ENCODE measurements around the gene TENM4.

TENM4 gene

DNA sequence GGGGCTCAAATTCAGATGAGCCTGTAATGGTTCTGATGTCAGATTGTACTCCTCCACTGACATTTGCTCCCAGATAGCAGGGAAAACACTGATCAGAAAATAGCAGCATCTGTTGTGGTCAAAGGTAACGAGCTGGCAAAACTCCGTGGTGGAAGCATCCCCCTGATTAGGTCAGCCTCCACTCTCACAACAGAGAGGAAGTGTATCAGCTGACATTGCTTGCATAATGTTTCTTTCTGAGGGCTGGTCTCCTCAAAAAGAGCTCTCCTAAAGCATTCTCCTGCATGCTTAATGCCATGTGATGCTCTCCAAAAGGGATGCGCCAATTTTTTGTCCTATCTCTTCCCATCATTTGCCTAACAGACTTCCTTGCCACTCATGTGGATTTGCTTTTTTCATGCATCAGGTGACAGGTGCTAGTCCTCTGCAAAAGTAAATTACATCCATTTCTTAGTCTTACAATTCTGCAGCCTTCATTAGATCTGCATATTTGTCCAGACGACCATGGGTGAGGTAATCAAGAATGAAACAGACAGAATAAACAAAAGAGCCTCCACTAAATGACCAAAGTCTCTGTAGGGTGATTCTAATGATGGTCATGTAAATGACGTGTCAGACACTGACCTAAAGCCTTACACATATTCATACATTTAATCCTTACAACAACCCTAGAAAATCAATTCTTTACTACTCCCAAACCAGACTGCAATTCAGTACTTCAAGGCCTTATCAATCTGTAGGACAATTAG, 6.4 kb upstream of the TENM4 start:
- Histone ChIP-seq H3K4me2 (ENCODE audit: insufficient read depth, low read length) (no peak overlapping the region), H3K79me2 (ENCODE audit: insufficient read depth, low read length) (no peaks in the 10 kb centered on the region), H3K36me3 (ENCODE audit: insufficient read depth, low read length) (no peaks in the 10 kb centered on the region), H3K27ac (ENCODE audit: low read length) (no peak overlapping the region), H3K4me3 (ENCODE audit: low read depth in 1 of 2, low read length in 2 of 2) (no peak overlapping the region), H3K9ac (ENCODE audit: low read depth, low read length) (no peak overlapping the region), H3K4me1 (ENCODE audit: insufficient read depth, low read length) (no peaks in the 10 kb centered on the region), H3K9me3 (ENCODE audit: insufficient read depth, low read length, severe bottlenecking) (no peaks in the 10 kb centered on the region), H2AFZ (ENCODE audit: low read depth, low read length) (no peak overlapping the region), H3K27me3 (ENCODE audit: insufficient read depth, low read length, poor library complexity) (no peaks in the 10 kb centered on the region), H4K20me1 (ENCODE audit: insufficient read depth, low read length) (no peaks in the 10 kb centered on the region)
- DNase-seq (no peak), ATAC-seq (ENCODE audit: insufficient read depth, low read depth) (no peak)
- TF ChIP-seq, protein P1, sequence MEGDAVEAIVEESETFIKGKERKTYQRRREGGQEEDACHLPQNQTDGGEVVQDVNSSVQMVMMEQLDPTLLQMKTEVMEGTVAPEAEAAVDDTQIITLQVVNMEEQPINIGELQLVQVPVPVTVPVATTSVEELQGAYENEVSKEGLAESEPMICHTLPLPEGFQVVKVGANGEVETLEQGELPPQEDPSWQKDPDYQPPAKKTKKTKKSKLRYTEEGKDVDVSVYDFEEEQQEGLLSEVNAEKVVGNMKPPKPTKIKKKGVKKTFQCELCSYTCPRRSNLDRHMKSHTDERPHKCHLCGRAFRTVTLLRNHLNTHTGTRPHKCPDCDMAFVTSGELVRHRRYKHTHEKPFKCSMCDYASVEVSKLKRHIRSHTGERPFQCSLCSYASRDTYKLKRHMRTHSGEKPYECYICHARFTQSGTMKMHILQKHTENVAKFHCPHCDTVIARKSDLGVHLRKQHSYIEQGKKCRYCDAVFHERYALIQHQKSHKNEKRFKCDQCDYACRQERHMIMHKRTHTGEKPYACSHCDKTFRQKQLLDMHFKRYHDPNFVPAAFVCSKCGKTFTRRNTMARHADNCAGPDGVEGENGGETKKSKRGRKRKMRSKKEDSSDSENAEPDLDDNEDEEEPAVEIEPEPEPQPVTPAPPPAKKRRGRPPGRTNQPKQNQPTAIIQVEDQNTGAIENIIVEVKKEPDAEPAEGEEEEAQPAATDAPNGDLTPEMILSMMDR (IDR thresholded peaks at IDR 0.05; ENCODE audit: borderline replicate concordance, extremely low read depth, low read length, poor library complexity, severe bottlenecking), result no peak
- no peak for TF ChIP-seq EZH2 (IDR thresholded peaks at IDR 0.05; ENCODE audit: borderline replicate concordance, low read depth, low read length, severe bottlenecking)

DNA sequence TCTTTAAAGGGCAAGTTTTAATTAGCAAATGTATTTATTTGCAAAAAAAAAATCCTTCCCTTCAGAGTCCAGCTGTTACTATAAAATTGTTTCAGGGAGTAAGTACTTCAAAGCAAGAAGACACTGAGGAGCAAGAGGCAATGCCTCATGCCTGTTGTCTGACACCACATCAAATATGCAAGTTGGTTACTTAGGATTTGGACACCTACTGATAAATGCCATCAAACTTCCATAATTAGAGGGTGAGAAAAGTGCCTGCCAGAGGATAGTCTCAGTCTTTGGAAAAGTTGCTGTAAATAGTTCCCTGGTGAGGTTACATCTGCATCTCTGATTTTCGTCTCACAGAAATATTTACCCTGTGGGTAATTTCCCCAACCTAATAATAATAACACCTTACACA, 4.1 kb upstream of the TENM4 start:
- no peak for ATAC-seq (ENCODE audit: insufficient read depth, low read depth)
- no peaks in the 10 kb centered on the region for H3K27me3 ChIP-seq (ENCODE audit: insufficient read depth, low read length, poor library complexity)
- TF ChIP-seq EZH2 (IDR thresholded peaks at IDR 0.05; ENCODE audit: borderline replicate concordance, low read depth, low read length, severe bottlenecking), result no peak
- TF ChIP-seq, protein P1 (IDR thresholded peaks at IDR 0.05; ENCODE audit: borderline replicate concordance, extremely low read depth, low read length, poor library complexity, severe bottlenecking), result no peak
- no peaks in the 10 kb centered on the region for H3K36me3 ChIP-seq (ENCODE audit: insufficient read depth, low read length)
- H3K4me2 ChIP-seq (ENCODE audit: insufficient read depth, low read length), result no peak overlapping the region
- no peaks in the 10 kb centered on the region for H4K20me1 ChIP-seq (ENCODE audit: insufficient read depth, low read length)
- no peak overlapping the region for H2AFZ ChIP-seq (ENCODE audit: low read depth, low read length)
- no peaks in the 10 kb centered on the region for H3K9me3 ChIP-seq (ENCODE audit: insufficient read depth, low read length, severe bottlenecking)
- H3K4me1 ChIP-seq (ENCODE audit: insufficient read depth, low read length), result no peaks in the 10 kb centered on the region
- DNase-seq, result no peak
- no peak overlapping the region for H3K4me3 ChIP-seq (ENCODE audit: low read depth in 1 of 2, low read length in 2 of 2)
- no peak overlapping the region for H3K9ac ChIP-seq (ENCODE audit: low read depth, low read length)
- no peaks in the 10 kb centered on the region for H3K79me2 ChIP-seq (ENCODE audit: insufficient read depth, low read length)
- no peak overlapping the region for H3K27ac ChIP-seq (ENCODE audit: low read length)

DNA sequence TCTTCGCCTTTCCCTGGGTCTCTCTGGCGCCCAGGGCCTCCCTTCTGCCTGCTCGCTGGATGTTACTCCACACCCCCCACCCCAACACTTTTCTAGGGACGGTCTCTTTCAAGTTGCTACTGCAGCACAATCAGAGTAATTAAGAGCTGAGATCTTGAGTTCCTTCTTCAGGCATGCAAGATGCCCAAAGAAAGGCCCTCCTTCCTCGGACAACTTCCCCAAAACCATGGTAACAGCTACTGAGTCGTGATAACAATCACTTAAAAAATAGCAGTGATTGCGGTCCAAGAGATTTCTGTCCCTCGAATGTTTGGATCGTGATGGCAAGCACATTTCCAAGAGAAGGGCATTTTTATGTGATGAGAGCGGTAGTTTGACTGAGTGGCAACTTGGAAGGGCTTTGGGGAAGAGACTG, 638 bp upstream of the TENM4 start:
- no peak overlapping the region for H3K4me2 ChIP-seq (ENCODE audit: insufficient read depth, low read length)
- no peak overlapping the region for H3K9ac ChIP-seq (ENCODE audit: low read depth, low read length)
- H4K20me1 ChIP-seq (ENCODE audit: insufficient read depth, low read length), result no peaks in the 10 kb centered on the region
- TF ChIP-seq EZH2 (IDR thresholded peaks at IDR 0.05; ENCODE audit: borderline replicate concordance, low read depth, low read length, severe bottlenecking), result no peak
- TF ChIP-seq, protein P1 (IDR thresholded peaks at IDR 0.05; ENCODE audit: borderline replicate concordance, extremely low read depth, low read length, poor library complexity, severe bottlenecking), result no peak
- no peak overlapping the region for H3K4me3 ChIP-seq (ENCODE audit: low read depth in 1 of 2, low read length in 2 of 2)
- DNase-seq, result no peak
- no peak overlapping the region for H2AFZ ChIP-seq (ENCODE audit: low read depth, low read length)
- H3K4me1 ChIP-seq (ENCODE audit: insufficient read depth, low read length), result no peaks in the 10 kb centered on the region
- no peak overlapping the region for H3K27ac ChIP-seq (ENCODE audit: low read length)
- no peaks in the 10 kb centered on the region for H3K27me3 ChIP-seq (ENCODE audit: insufficient read depth, low read length, poor library complexity)
- no peaks in the 10 kb centered on the region for H3K36me3 ChIP-seq (ENCODE audit: insufficient read depth, low read length)
- H3K79me2 ChIP-seq (ENCODE audit: insufficient read depth, low read length), result no peaks in the 10 kb centered on the region
- no peaks in the 10 kb centered on the region for H3K9me3 ChIP-seq (ENCODE audit: insufficient read depth, low read length, severe bottlenecking)
- no peak for ATAC-seq (ENCODE audit: insufficient read depth, low read depth)

Measured in DND-41 (cell line).